A673 (cell line): Measurements from ENCODE around the gene EEF1A2.

Experiments
- CTCF ChIP-seq: fragments of 300-800, 200-600 bp; sonication (generic); conservative IDR thresholded peaks from 2 replicates; pipeline ENCODE4 v1.5.1; 2017; ENCODE audit warnings: low read depth, mild to moderate bottlenecking, antibody characterized with exemption, low read length, moderate library complexity, mixed read lengths
- EZH2 ChIP-seq: fragments of 200-600 bp; sonication (generic); IDR thresholded peaks from 2 replicates; pipeline ENCODE4 v1.6.1; 2017; ENCODE audit warnings: borderline replicate concordance, low read depth, mild to moderate bottlenecking, mixed read lengths, antibody characterized with exemption, low read length; ENCODE audit not compliant: poor library complexity, severe bottlenecking

GRCh38 chr20:63507083-63507743 is 8.3 kb upstream of the EEF1A2 start:
- TF ChIP-seq CTCF (no peak), EZH2 (no peak)
